SK-N-SH (cell line): ENCODE data around the gene PLVAP. TPM values are rescaled to one million over a fixed set of nuclear protein-coding genes. Genes with fewer than 3 reads are reported as not detected.
"Not testable (repeated sequence)": the region's sequence is repeated elsewhere in the genome, so short reads cannot be mapped to it uniquely, and the experiment has no call there.

Experiments used
- CTCF ChIA-PET: fragments of 300-600, 350-600 bp; formaldehyde crosslinking; extraction: SDS; loops from one replicate; lab custom pipeline; 2021; lab: Yijun Ruan, JAX
- POLR2A ChIA-PET: fragments of 350-600 bp; sonication (Branson Sonifier 250); formaldehyde crosslinking; extraction: SDS; loops from one replicate; lab custom pipeline; 2020; ENCODE audit warnings: antibody characterized with exemption, inconsistent platforms; lab: Yijun Ruan, JAX
- DNase-seq: peaks from one replicate; pipeline ENCODE4 v3.0.0; 2012
- H2AFZ ChIP-seq: fragments of 200-600 bp; sonication (generic); 2 replicates; pipeline ENCODE4 v1.8.1; 2016; ENCODE audit warnings: antibody characterized with exemption, mild to moderate bottlenecking, low read depth
- H3F3A ChIP-seq: fragments of 200-600 bp; sonication (generic); replicated peaks from 2 replicates; pipeline ENCODE3; 2016; ENCODE audit warnings: antibody characterized with exemption, mild to moderate bottlenecking; ENCODE audit not compliant: insufficient read depth
- H3K27ac ChIP-seq, 2 experiments: fragments of 200-500 bp in 1 of 2; fragments of 200-600 bp in 1 of 2; sonication (Bioruptor generic) in 1 of 2; sonication (generic), shearing (Covaris generic) in 1 of 2; 2 replicates each; pipeline versions ENCODE4 v1.5.1 to v1.6.1; 2014 to 2016; ENCODE audit warnings: low read depth in 2 of 2, inconsistent platforms in 1 of 2, low read length in 1 of 2, mild to moderate bottlenecking in 1 of 2, mixed read lengths in 1 of 2
- H3K27me3 ChIP-seq: fragments of 200-600 bp; sonication (generic), shearing (Covaris generic); 2 replicates; pipeline ENCODE4 v1.6.1; 2016; ENCODE audit warnings: mixed run types; ENCODE audit not compliant: insufficient read depth
- H3K36me3 ChIP-seq, 2 experiments: fragments of 200-500 bp in 1 of 2; fragments of 200-600 bp in 1 of 2; sonication (Bioruptor generic) in 1 of 2; sonication (generic) in 1 of 2; replicated peaks in 1 of 2; 2 replicates each; pipeline versions ENCODE3 to v1.5.1; 2014 to 2016; ENCODE audit warnings: low read length in 1 of 2, mild to moderate bottlenecking in 1 of 2; ENCODE audit not compliant: insufficient read depth in 2 of 2, control insufficient read depth in 1 of 2
- H3K4me1 ChIP-seq, 2 experiments: fragments of 200-500 bp in 1 of 2; fragments of 200-600 bp in 1 of 2; sonication (Bioruptor generic) in 1 of 2; sonication (generic), shearing (Covaris generic) in 1 of 2; 2 replicates each; pipeline versions ENCODE4 v1.5.1 to v1.6.1; 2014 to 2016; ENCODE audit warnings: low read depth in 1 of 2, low read length in 1 of 2, mixed run types in 1 of 2; ENCODE audit not compliant: insufficient read depth in 2 of 2, control insufficient read depth in 1 of 2
- H3K4me2 ChIP-seq: fragments of 200-600 bp; sonication (generic), shearing (Covaris generic); 2 replicates; pipeline ENCODE4 v1.6.1; 2017; ENCODE audit warnings: mixed run types
- H3K4me3 ChIP-seq, 2 experiments: fragments of 200-500 bp in 1 of 2; fragments of 200-600 bp in 1 of 2; sonication (Bioruptor generic) in 1 of 2; sonication (generic), shearing (Covaris generic) in 1 of 2; 2 replicates each; pipeline versions ENCODE4 v1.5.1 to v1.8.1; 2014 to 2016; ENCODE audit warnings: low read depth in 2 of 2, inconsistent platforms in 1 of 2, low read length in 1 of 2, mild to moderate bottlenecking in 1 of 2, mixed read lengths in 1 of 2, moderate library complexity in 1 of 2
- H3K79me2 ChIP-seq: fragments of 200-600 bp; sonication (generic); 2 replicates; pipeline ENCODE4 v1.8.1; 2017; ENCODE audit warnings: mild to moderate bottlenecking; ENCODE audit not compliant: insufficient read depth
- H3K9ac ChIP-seq: fragments of 200-600 bp; sonication (generic); 2 replicates; pipeline ENCODE4 v1.6.1; 2017; ENCODE audit warnings: mixed run types
- H3K9me2 ChIP-seq: fragments of 200-600 bp; sonication (generic); 2 replicates; pipeline ENCODE4 v1.6.1; 2017; ENCODE audit warnings: mixed run types
- H3K9me3 ChIP-seq: fragments of 200-600 bp; sonication (generic); 2 replicates; pipeline ENCODE4 v1.6.1; 2017; ENCODE audit warnings: mixed run types, mild to moderate bottlenecking, moderate library complexity
- H4K20me1 ChIP-seq: fragments of 200-600 bp; sonication (generic); 2 replicates; pipeline ENCODE4 v1.6.1; 2017; ENCODE audit warnings: mild to moderate bottlenecking, mixed run types; ENCODE audit not compliant: insufficient read depth
- EP300 ChIP-seq, 2 experiments: IDR thresholded peaks; 2 replicates each; pipeline versions ENCODE4 v1.4.0 to v1.6.1; 2012; ENCODE audit warnings: borderline replicate concordance in 1 of 2, low read depth in 1 of 2, low read length in 1 of 2
- FOXJ3 ChIP-seq: sonication (generic); formaldehyde crosslinking; IDR thresholded peaks from 2 replicates; pipeline ENCODE4 v1.5.1; 2020; ENCODE audit warnings: mild to moderate bottlenecking, missing genetic modification reagents
- GABPA ChIP-seq: IDR thresholded peaks from 2 replicates; pipeline ENCODE4 v1.4.0; 2012; ENCODE audit warnings: low read depth, mild to moderate bottlenecking
- MXI1 ChIP-seq: IDR thresholded peaks from 2 replicates; pipeline ENCODE4 v1.6.1; 2012; ENCODE audit warnings: mild to moderate bottlenecking, low read depth, low read length, improper control_type of control experiment
- POLR2AphosphoS5 ChIP-seq: IDR thresholded peaks from 2 replicates; pipeline ENCODE4 v1.6.1; 2012; ENCODE audit warnings: low read depth, low read length
- RFX5 ChIP-seq: IDR thresholded peaks from 2 replicates; pipeline ENCODE4 v1.6.1; 2012; ENCODE audit warnings: mild to moderate bottlenecking, improper control_type of control experiment, low read length
- TCF12 ChIP-seq: IDR thresholded peaks from 2 replicates; pipeline ENCODE4 v1.4.0; 2012
- TEAD4 ChIP-seq: IDR thresholded peaks from 2 replicates; pipeline ENCODE4 v1.4.0; 2012; ENCODE audit warnings: mild to moderate bottlenecking, borderline replicate concordance; ENCODE audit not compliant: insufficient read depth
- USF2 ChIP-seq: fragments of 150-350 bp; IDR thresholded peaks from 2 replicates; pipeline ENCODE4 v1.6.1; 2017; ENCODE audit warnings: antibody characterized with exemption, low read length, low read depth, borderline replicate concordance
- WGBS: methylation state at CpG from one replicate; pipeline ENCODE4 v1.1.6; 2017; ENCODE audit warnings: low lambda C conversion rate; 5-methylcytosine and 5-hydroxymethylcytosine counted together
- polyA plus RNA-seq, 3 experiments: library from polyadenylated mRNA; depleted of rRNA; stranded (reverse); fragments of >200 nt; gene quantifications; 2 replicates each; pipeline ENCODE4 v1.2.3, GENCODE V29; 2012
- TF ChIP-seq, protein P1 (sequence below): fragments of 150-350 bp; IDR thresholded peaks from 2 replicates; pipeline ENCODE4 v1.6.1; 2016; ENCODE audit warnings: mild to moderate bottlenecking, low read depth, low read length

PLVAP gene
- polyA plus RNA-seq, 1 of the 3 experiments (the other 2 are of a cell fraction), result not detected

- Histone ChIP-seq H3K79me2 (no peaks in the 10 kb centered on the region), H3K4me2 (no peak overlapping the region), H3K9me2 (no peaks in the 10 kb centered on the region), H3K4me1 (no peaks in the 10 kb centered on the region), H3K9ac (no peak overlapping the region), H3K27me3 (no peaks in the 10 kb centered on the region), H3K9me3 (no peaks in the 10 kb centered on the region), H4K20me1 (no peaks in the 10 kb centered on the region), H3K27ac (no peak overlapping the region), H3K4me3 (no peak overlapping the region), H2AFZ (no peak overlapping the region), H3K36me3 (no peaks in the 10 kb centered on the region), H3F3A (no peaks in the 10 kb centered on the region)
- no peak for TF ChIP-seq TEAD4
- TF ChIP-seq TCF12, result no peak
- TF ChIP-seq MXI1, result no peak
- no peak for TF ChIP-seq USF2
- ChIA-PET POLR2A (no interaction called here), CTCF (interaction anchor here (1.6 kb wide), 1 partner anchor 16 kb away, joined by 6 read pairs; no protein-coding TSS in a partner anchor)
- no peak for DNase-seq
- 70% methylated on average over 8 of the region's 8 CpGs for WGBS
Measured at GRCh38 chr19:17370026-17370587, 7.0 kb downstream of the PLVAP start.

DNA sequence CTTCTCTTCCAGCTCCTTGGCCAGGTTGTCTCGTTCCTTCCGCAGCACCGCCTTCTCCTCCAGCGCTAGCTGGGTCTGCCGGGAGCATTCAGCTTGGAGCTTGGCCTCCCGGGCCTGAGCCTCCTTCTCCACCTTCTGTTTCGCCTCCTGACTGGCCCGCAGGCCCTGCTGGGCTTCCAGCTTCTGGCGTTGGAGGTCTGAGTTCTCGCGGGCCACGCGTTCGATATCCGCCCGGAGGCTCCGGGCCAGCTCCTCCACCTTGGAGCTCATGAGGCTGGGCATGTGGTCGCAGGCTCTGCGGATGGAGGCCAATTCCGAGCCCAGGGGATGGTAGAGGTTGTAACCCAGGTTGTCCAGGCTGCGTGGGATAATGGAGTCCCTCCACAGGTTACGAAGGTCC is 11.8 kb downstream of the PLVAP start:
- Histone ChIP-seq H3K9me3 (no peaks in the 10 kb centered on the region), H2AFZ (no peak overlapping the region), H3K36me3 (no peaks in the 10 kb centered on the region), H4K20me1 (no peaks in the 10 kb centered on the region), H3K9me2 (no peaks in the 10 kb centered on the region), H3K4me1 (no peaks in the 10 kb centered on the region), H3K9ac (no peak overlapping the region), H3K4me2 (no peak overlapping the region), H3K27me3 (no peaks in the 10 kb centered on the region), H3K4me3 (no peak overlapping the region), H3K27ac (no peak overlapping the region)
- 76% methylated on average over 11 of the region's 22 CpGs for WGBS
- POLR2A ChIA-PET, result no interaction called here
- TF ChIP-seq EP300 (IDR thresholded peaks at IDR 0.05; ENCODE audit: borderline replicate concordance in 1 of 2, low read depth in 1 of 2, low read length in 1 of 2) (no peak), FOXJ3 (CRISPR knock-in tag) (no peak), GABPA (no peak), USF2 (no peak), RFX5 (no peak), POLR2AphosphoS5 (no peak)
- TF ChIP-seq, protein P1, sequence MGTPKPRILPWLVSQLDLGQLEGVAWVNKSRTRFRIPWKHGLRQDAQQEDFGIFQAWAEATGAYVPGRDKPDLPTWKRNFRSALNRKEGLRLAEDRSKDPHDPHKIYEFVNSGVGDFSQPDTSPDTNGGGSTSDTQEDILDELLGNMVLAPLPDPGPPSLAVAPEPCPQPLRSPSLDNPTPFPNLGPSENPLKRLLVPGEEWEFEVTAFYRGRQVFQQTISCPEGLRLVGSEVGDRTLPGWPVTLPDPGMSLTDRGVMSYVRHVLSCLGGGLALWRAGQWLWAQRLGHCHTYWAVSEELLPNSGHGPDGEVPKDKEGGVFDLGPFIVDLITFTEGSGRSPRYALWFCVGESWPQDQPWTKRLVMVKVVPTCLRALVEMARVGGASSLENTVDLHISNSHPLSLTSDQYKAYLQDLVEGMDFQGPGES, result no peak
- TF ChIP-seq, all 33 proteins: peak for 0
- Histone ChIP-seq H3F3A (no peaks in the 10 kb centered on the region), H3K79me2 (no peaks in the 10 kb centered on the region)
- DNase-seq, result no peak
- CTCF ChIA-PET, result interaction anchor here (0.9 to 2.2 kb wide), 4 partner anchors 16 to 594 kb away, joined by 3 to 14 read pairs (median 4); no protein-coding TSS in a partner anchor

DNA sequence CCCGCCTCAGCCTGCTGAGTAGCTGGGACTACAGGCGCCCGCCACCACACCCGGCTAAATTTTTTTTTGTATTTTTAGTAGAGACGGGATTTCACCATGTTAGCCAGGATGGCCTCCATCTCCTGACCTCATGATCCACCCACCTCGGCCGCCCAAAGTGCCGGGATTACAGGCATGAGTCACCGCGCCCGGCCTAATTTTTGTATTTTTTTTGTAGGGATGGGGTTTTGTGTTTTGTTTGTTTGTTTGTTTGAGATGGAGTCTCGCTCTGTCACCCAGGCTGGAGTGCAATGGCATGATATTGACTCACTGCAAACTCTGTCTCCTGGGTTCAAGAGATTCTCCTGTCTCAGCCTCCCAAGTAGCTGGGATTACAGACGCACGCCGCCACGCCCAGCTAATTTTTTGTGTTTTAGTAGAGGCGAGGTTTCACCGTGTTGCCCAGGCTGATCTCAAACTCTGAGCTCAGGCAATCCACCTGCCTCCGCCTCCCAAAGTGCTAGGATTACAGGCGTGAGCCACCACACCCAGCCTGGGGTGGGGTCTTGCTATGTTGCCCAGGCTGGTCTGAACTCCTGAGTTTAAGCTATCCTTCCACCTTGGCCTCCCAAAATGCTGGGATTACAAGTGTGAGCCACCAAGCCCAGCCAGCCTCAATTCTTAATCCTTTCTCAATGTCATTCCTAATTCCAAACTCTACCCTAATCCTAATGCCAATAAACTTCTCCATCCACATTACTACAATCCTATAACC is 13.1 kb downstream of the PLVAP start:
- H3K27ac ChIP-seq, H3K79me2 ChIP-seq, H3K36me3 ChIP-seq, H3K4me2 ChIP-seq, H3K27me3 ChIP-seq, H3K4me1 ChIP-seq, H3K4me3 ChIP-seq, H2AFZ ChIP-seq, POLR2A ChIA-PET, H3K9ac ChIP-seq, H3F3A ChIP-seq, DNase-seq, H4K20me1 ChIP-seq, H3K9me3 ChIP-seq, H3K9me2 ChIP-seq: not testable (repeated sequence)
- CTCF ChIA-PET, result interaction anchor here (2.0 to 3.1 kb wide), 2 partner anchors 15 to 21 kb away, joined by 4 to 14 read pairs; no protein-coding TSS in a partner anchor
- 68% methylated on average over 20 of the region's 20 CpGs for WGBS
